ENCODE data around the gene USP6.
"Not testable (repeated sequence)": the region's sequence is repeated elsewhere in the genome, so short reads cannot be mapped to it uniquely, and the experiment has no call there.

USP6 gene

DNA sequence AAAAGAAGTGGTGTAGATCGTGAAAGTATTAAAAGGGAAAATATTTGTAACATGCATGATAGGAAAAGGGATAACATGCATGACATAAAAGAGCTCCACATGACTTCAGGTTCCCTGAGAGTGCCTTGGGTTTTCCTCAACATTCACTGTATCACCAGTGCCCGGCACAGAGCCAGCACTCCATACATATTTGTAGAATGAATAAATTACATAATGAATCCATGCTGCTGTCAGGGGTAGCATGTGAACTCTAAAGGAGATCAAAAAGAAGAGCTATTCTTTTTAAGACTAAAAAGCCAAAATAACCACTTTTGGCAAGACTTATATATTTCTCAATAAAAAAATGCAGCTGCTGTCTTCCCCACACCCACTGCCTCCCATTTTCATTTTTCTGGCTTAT is 78.5 kb downstream of the USP6 start:
- DNase-seq (ENCODE audit: low read depth), result no peak

DNA sequence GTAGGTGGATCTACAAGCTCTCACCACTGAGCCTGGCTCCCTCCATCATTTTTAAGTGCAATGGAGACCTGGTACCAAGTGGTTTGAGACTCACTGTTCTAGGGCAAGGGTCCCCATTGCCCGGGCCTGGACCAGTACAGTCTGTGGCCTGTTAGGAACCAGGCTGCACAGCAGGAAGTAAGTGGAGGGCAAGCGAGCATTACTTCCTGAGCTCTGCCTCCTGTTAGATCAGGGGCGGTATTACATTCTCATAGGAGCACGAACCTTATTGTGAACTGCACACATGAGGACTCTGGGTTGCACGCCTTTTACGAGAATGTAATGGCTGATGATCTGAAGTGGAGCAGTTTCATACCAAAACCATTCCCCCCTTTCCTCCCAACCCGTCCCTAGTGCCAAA is 82.6 kb downstream of the USP6 start:
- DNase-seq (ENCODE audit: low read depth), result no peak

DNA sequence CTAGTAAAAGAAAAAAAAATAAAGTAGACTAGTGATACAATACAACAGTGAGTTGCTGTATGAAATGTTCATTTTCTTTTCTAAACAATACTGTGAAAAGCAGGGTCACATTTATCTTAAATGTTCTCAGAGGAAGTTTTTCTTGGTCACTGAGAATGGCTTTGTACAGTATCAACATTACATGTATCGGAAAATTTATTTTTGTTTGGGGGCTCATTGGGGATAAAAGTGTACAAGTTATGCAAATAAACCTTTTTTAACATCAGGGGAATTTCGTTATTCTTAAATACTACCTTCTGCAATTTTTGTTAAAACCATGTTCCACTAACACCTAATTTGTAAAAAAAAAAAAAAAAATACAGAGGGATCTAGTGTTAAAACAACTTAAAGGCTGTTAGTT is 84.5 kb downstream of the USP6 start:
- no peak for DNase-seq (ENCODE audit: low read depth)

DNA sequence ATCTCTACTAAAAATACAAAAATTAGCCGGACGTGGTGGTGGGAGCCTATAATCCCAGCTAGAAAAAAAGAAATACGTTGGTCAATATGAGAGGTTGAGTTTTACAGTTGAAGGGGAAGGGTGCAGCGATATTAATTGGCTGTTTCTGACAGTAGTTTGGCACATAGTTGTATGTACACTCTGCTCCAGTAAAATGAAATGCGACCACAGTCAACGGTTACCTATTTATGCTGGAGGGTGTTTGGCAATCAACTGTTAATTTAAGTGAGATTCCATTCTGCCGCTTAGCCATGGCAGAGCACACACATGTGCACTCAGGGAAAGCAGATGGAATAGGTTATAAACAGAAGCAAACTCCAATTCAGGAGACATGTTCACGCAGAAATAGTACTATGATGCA is 85.2 kb downstream of the USP6 start:
- no peak for DNase-seq (ENCODE audit: low read depth)

DNA sequence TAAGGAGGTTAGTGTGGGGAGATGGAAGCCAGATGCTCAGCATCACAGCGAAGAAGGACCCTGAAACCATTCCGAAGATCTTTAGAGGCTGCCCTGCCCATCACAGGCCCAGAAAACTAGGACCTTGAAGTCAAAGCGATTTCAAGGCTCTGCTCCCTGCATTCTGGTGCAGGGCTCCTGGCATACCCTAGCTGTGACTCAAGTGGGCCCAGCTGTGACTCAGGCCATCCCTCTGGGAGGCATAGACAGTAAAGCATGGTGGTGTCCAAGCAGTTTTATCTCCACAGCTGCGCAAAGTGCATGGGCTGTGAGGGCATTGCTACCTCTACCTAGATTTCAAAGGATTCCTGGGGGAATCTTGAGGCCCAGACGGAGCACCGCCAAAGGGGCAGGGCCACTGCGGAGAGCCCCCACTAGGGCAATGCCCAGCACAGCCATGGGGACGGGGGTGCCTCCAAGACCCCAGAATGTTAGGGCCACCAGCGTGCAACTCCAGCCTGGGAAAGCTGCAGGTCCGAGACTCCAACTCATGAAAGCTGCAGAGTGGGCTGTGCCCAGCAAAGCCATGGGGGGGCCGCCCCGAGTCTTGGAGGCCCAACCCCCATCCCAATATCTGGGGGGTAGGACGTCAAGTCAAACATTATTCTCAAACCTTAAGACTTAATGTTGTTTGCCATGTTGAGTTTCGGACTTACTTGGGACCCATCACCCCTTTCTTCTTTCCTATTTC is 87.5 kb downstream of the USP6 start:
- DNase-seq (ENCODE audit: low read depth), result no peak

DNA sequence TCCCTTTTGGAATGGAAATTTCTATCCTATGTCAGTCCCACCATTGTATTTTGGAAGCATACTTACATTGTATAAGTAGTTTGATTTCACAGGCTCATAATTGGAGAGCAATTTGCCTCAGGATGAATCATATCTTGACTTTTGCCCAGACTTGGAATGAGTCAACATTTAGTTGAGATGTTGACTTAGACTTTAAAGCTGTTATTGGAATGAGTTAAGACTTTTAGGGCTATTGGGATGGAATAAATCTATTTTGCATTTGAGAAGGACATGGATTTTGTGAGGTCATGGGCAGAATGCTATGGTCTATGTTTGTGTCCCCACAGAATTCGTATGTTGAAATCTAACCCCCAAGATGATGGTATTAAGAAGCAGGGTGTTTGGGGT is 88.1 kb downstream of the USP6 start:
- DNase-seq (ENCODE audit: low read depth), result no peak

DNA sequence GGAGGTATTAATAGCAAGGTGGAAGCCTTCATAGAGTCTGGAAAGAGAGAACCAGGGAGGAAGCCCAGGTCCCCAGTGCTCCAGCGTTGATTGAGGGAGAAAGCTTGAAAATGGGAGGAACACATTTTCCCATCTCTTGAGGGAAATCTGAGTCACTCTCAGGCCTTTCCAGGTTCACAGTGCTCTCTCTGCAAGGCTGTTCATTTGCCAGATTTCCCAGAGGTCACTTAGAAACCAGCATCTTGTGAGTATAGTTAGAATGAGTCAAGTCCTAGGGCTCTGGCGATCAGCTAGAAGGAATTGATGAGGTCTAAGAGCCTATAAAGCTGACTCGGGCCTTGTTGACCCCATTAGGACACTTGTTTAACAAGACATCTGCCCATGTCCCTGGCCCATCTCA is 93.6 kb downstream of the USP6 start:
- DNase-seq (ENCODE audit: low read depth), result no peak

DNA sequence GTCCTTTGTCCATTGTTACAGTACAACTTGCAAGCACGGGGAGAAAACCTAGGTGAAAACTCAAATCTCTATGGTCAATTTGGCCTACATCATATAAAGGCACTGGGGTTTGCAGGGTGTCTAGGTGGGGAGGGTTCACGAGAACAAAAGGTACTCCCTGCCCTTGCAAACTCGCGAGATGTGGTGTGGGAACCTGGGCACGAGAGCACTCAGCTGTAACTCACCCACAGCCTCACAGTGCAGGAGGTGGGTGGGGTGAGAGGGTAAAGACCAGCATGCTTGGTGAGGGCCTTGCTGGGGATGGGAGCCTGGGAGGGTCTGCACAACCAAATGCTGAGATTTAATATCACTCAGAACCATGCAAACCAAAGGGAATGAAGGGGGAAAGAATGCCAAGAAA is 94.3 kb downstream of the USP6 start:
- DNase-seq (ENCODE audit: low read depth), result no peak

DNA sequence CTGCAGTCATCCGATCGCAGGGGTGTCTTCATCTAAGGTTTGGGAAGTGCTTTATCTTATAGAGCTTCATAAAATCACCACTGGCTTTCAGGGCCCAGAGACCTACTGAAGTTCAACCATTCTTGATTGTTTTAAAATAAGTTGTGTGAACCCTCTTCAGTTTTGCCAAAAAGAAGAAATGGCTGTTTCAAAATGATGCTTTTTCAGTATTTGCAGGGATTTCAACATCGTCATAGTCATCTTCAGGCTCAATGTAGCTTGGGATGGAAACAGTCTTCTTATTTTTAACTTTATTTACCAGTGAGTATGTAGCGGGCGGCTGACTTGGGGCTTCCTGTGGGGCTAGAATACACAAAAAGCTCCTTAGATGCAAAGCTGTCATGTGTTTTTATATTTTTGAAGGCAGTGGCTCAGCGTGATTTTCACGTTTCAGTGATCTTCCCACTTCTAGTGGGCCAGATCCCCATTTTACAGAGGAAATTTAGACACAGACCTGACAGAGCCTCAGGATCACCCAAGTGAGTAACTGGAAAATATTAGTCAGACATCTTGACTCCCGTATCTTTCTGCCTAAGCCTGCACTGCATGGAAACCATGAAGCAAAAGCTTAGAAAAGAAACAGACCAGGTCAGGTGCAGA is 94.9 kb downstream of the USP6 start:
- no peak for DNase-seq (ENCODE audit: low read depth)

DNA sequence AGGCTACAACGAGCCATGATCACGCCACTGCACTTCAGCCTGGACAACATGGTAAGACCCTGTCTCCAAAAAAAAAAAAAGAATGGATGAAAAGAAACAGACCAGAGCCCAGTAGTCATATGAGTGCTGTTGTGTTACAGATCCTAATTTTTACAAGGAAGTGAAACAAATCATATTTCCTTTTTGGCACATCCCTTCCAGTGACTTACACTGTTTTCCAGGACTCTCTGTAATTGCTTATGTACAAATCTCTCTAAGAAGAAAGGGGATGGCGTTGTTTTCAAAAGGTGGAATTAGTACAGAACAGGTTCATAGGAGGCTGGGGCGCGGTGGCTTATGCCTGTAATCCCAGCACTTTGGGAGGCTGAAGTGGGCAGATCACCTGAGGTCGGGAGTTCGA is 95.6 kb downstream of the USP6 start:
- DNase-seq (ENCODE audit: low read depth), result no peak

DNA sequence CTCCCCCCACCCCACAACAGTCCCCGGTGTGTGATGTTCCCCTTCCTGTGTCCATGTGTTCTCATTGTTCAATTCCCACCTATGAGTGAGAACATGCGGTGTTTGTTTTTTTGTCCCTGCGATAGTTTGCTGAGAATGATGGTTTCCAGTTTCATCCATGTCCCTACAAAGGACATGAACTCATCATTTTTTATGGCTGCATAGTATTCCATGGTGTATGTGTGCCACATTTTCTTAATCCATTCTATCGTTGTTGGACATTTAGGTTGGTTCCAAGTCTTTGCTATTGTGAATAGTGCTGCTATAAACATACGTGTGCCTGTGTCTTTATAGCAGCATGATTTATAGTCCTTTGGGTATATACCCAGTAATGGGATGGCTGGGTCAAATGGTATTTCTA is 101.7 kb downstream of the USP6 start:
- DNase-seq (ENCODE audit: low read depth), result not testable (repeated sequence)

DNA sequence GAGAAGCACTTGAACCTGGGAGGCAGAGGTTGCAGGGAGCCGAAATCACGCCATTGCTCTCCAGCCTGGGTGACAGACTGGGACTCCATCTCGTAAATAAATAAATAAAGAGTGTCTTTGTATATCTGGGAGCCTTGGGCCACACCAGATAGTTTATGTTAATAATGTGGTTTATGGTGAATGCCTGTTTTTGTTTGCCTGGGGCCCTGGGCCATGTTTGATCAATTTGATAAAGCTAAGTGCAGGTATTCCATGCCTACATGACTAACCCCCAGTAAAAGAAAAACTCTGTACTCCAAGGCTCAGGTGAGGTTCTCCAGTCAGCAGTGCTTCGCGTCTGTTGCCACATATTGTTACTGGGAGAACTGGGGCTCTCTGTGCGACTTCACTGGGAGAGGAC is 103.7 kb downstream of the USP6 start:
- DNase-seq (ENCODE audit: low read depth), result no peak

DNA sequence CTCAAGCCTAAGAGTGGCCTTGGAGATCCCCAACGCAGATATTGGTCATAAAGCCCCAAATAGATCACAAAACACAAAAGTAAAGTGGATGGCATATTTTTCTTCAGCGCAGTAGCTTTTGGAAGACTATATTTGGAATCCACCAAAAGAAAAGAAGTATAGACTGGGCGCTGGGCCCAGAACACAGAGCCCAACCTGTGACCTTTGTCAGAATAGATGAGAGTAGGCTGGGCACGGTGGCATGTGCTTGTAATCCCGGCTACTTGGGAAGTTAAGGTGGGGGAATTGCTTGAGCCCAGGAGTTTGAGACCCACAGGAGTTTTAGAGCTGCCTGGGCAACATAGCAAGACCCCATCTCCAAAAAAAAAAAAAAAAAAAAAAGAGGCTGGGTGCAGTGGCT is 104.2 kb downstream of the USP6 start:
- DNase-seq (ENCODE audit: low read depth), result no peak

DNA sequence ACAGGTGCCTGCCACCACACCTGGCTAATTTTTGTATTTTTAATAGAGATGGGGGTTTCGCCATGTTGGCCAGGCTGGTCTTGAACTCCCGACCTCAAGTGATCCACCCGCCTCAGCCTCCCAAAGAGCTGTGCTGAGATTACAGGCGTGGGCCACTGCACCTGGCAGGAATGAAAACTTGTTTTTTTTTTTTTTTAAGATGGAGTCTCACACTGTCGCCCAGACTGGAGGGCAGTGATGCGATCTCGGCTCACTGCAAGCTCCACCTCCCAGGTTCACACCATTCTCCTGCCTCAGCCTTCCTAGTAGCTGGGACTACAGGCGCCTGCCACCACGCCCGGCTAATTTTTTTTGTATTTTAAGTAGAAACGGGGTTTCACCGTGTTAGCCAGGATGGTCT is 106.1 kb downstream of the USP6 start:
- not testable (repeated sequence) for DNase-seq (ENCODE audit: low read depth)

All from stimulated activated CD8-positive, alpha-beta memory T cell treated with anti-CD3 and anti-CD28 coated beads, Interleukin-12 subunit alpha, Interleukin-12 subunit beta, amount 100 ng/mL, for 1 hour (primary cell).